Stimulated activated CD8-positive, alpha-beta memory T cell treated with anti-CD3 and anti-CD28 coated beads, Interleukin-12 subunit alpha, Interleukin-12 subunit beta, amount 100 ng/mL, for 4 hours (primary cell): Measurements from ENCODE around the gene SEC11A.
"Not testable (repeated sequence)": the region's sequence is repeated elsewhere in the genome, so short reads cannot be mapped to it uniquely, and the experiment has no call there.

Experiments used
- DNase-seq: peaks from one replicate; pipeline ENCODE4 v3.0.0-alpha.2; 2020; ENCODE audit warnings: low read depth

SEC11A gene

DNA sequence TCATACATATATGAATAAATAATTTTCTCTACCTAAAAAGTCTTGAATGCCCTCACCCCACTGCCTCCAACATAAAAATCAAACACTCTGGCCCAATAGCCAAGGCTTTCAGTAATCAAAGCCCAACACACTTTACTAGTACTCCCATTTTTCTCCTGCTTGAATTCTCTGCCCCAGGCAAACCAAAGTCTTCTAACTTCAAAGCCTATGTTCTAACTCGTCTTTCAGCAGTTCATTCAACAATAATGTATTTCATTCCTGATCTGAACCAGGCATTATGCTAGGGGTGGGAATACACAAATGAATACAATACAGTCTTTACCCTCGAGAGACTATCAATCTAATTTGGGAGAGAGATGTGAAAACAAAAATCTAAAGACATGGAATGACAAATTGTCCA, 21.1 kb upstream of the SEC11A start:
- no peak for DNase-seq

DNA sequence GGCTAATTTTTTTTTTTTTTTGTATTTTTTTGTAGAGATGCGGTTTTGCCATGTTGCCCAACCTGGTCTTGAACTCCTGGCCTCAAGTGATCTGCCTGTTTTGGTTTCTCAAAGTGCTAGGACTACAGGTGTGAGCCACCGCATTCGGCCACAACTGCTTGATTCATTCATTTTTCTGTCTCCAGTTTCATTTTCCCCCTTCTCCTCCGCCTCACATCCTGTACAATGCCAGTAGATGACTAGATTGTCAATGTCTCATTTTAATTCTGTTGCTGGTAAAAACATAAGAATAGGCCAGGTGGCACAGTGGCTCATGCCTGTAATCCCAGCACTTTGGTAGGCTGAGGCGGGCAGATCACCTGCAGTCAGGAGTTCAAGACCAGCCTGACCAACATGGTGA, 20.4 kb upstream of the SEC11A start:
- no peak for DNase-seq

DNA sequence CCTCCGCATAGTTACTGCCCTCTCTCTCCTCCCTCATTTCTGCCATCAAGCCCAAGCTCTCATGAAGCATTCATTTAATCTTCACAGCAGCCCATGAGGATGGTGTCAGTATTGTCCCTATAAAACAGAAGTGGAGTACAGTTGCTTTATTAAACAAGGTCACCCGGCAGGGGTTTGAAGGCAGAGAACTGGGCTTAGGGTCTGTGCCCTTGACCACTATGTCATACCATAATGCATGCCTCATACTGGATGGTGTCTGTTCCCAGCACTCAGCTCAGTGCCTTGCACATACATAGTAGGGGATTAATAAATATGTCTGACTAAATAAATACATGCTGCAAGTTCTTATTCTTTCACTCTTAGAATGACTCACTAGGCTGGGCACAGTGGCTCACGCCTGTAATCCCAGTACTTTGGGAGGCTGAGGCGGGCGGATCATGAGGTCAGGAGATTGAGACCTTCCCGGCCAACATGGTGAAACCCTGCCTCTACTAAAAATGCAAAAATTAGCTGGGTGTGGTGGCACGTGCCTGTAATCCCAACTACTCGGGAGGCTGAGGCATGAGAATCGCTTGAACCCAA, 19.6 kb upstream of the SEC11A start:
- not testable (repeated sequence) for DNase-seq

DNA sequence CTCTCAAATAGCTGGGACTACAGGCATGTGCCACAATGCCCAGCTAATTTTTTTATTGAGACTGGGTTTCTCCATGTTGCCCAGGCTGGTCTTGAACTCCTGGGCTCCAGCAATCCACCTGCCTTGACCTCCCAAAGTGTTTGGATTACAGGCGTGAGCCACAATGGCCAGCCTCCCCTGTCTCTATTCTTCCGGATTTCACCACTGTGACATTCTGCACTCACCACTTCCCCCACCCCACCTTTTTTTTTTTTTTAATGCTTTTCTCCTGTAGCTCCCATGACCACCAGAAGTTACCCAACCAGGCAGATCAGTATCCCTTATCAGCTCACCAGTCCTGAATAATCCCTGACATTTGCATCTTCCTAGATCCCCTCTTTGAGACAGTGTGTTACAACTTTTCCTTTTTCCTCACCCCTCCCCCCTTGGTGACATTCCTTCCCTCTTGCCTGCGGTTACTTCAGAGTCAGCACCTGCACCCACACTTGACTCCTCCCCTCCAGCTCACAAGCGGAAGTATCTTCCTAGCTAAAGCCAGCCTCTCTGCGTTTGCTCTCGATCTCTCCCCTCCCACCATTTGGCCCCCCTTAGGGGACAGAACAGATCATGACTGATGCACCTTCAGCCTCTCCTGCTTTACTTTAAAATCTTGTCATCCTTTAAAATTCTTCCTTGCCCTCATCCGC, 19.0 kb upstream of the SEC11A start:
- peak; percentile 40 for DNase-seq

DNA sequence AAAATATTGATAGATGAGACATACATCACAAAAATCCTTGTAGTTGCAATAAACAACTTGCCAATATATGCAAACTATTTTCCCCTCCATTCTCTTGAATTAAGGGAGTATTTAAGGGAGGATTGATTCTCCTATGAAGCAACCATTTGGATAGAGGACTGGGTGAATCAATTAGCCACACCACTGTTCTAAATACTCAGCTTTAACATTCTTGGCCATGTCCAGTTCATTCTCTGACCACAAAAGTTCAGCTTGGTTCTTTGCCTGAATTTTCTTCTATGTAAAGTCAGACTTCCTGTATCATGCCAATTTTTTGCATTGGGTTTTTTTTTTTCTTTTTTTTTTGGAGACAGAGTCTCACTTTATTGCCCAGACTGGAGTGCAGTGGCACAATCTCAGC, 15.8 kb upstream of the SEC11A start:
- DNase-seq = no peak

DNA sequence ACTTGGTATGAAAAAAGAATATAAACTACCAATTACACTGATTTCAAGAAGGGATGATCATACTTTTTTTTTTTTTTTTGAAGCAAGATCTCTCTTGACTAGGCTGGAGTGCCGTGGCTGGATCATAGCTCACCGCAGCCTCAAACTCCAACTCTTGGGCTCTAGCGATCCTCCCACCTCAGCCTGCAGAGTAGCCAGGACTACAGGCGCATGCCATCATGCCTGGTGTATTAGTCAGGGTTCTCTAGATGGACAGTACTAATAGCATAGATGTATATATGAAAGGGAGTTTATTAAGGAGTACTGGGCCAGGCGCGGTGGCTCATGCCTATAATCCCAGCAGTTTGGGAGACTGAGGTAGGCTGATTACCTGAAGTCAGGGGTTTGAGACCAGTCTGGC, 11.5 kb upstream of the SEC11A start:
- no peak for DNase-seq

DNA sequence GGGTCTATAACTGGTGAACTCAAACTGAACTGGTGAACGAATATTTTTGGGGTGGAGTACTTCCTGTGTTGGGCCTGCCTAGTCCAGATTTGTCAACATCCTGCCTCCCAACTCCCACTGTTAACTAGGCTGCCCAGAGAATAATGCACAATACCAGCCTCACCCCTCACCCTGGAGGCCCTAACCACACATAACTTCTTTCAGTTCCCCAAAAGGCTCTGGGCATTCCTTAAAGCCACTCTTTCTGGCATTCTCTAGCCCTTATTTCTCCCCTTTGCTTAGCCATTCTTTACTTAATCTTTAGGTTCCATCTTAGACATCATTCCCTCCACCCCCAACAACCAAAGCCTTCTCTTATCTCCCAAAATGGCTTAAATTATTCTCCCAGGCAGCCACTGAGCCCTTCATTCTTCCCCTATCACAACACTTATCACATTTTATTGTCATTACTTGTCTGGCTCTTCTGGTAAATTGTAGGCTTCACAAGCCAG, 9.1 kb upstream of the SEC11A start:
- no peak for DNase-seq

DNA sequence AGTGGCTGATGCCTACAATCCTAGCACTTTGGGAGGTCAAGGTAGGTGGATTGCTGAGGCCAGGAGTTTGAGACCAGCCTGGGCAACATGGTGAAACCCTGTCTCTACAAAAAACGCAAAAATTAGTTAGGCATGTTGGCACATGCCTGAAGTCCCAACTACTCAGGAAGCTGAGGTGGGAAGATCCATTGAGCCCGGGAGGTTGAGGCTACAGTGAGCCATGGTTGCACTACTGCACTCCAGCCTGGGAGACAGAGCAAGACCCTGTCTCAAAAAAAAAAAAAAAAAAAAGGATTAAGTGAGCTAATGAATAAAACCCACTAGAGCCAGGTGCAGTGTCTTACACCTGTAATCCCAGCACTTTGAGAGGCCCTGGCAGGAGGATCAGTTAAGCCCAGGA, 6.7 kb upstream of the SEC11A start:
- no peak for DNase-seq

DNA sequence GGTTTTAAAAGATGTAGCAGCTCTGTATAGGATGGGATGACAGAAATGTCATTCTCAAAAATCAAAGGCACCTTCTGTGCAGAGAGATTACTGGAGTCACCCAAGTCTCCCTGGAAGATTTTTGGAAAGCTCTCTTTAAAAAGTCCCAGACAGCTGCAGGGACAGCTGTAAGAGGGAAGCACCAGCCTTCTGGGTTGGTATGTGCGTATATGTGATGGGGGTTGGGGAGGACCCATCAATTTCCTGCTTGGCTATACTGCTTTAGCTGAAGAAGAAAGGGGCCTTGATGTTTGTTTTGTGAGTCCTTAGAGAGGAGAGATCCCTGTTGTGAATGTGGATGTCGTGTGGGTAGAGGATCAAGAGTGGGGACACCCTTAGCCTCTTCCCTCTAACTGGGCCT, 5.4 kb upstream of the SEC11A start:
- no peak for DNase-seq

DNA sequence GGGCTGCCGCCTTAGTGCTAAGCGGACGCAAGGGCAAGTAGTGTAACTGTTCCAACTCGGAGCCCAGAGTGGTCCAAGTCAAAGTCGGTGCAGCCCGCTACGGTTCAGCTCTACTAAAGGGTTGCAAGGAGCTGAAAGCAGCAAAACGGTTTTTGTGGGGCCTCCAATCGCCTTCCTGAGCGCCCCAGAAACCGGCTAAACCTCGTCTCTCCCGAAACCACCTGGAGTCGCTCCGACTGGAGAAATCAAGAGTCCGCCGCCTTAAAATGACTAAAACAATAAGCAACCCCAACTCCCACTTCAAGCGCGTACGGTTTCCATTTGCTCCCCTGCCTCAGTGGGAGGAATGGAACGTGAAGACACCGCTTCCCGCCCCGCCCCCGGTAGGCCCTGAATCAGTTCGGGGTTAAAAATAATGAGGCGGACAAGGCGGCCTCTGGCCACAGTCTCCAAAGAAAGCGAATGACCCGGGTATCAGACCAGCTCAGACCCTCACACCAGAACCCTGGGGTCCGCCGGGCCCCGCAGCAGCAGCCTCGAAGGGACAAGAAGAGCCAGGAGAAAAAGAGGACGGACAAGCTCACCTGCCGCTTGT, 401 bp downstream of the SEC11A start:
- no peak for DNase-seq

DNA sequence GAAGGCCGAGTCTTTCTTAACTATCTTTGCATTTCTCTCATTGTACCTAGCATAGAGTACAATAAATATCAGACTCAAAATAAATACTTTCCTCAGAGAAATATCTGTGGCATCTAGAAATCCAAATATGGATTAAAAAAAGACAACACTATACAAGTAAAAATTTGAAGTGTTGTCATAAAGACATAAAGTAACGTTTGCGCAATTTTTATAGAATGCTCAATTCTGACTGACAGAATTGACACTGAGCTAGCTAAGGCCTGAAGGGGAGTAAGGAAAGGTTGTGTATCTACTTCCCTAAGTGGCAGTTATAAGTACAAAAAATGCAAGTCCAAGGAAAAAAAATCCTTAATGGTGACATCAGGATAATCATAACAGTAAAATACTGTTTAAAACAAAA, 1.1 kb downstream of the SEC11A start:
- DNase-seq = no peak

DNA sequence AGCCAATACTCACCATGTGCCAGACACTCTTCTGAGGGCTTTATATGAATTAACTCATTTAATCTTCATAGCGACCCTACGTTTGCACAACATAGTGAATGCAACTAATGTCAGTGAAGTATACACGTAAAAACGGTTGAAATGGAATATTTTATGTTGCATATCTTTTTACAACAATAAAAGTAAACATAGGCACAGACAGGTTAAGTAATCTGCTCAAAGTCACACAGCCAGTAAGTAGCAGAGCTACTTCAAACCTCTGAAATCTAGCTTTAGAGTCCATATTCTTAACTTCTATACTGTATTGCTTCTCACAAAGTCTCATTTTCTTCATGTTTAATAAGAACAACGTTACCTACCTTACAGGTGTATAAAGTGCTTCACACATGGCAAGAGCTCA, 1.6 kb downstream of the SEC11A start:
- no peak for DNase-seq

DNA sequence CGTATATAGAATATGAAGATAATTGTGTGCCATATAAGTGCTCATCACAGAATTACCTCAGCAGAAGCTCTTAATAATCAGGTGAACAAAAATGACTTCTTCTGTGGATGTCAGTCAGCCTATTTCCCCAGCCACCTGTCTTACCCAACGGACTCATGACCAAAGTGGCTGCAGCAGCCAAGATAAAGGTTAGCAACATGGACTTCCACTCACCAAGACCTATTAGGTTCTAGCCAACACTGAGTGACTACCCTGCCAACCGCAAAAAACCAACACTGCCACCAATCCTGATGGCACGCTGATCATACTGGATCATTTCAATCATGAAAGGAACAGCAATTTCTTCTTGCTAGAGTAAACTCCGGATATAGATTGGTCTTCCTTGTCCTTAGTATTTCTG, 12.1 kb downstream of the SEC11A start:
- no peak for DNase-seq

DNA sequence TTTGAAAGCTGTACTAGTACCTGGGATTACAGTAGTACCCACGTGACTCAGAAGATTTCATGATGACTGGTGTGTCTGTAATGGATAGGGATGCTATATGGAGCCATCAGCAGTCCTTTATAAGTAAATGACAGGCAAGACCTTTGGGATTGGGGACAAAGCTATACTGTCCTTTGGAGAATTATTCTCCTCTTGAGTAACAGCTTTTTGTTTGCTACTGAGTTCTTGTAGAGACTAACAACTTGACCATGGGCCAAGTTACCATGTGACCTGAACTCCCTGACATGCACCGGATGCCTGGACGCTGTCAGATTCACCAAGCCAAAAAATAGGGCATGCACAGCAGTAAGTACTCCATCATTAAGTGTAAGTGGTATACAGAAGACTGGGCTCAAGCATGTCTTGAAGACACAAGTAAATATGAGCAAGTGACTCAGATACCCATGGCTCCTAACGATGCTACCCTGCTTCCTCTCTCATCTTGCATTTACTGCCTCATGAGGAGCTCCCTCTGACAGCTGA, 12.9 kb downstream of the SEC11A start:
- no peak for DNase-seq

DNA sequence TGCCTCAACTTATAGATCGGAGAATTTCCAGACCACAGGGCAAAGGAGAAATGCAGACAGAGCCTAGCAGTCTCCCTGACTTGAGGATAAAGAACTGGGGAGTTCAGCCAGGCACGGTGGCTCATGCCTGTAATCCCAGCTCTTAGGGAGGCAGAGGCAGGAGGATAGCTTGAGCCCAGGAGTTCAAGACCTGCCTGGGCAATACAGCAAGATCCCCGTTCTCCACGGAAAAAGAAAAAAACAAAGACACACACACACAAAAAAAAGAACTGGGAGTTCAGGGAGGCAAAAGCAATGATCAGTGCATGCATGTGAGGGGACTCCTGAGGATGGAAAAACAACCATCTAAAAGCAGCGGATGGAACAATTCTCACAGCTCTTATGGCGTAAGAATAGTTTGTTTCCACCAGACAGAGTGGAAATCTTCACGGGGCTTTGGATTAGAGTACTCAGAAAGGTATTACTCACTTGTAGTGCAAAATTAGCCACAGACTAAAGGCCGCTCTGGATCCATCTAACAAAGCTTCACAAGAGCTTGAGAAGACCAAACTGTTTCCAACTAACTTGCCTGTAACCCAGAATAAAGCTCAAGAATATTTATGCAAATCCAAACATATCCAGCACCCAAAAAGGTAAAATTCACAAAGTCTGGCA, 16.3 kb downstream of the SEC11A start:
- DNase-seq = no peak

DNA sequence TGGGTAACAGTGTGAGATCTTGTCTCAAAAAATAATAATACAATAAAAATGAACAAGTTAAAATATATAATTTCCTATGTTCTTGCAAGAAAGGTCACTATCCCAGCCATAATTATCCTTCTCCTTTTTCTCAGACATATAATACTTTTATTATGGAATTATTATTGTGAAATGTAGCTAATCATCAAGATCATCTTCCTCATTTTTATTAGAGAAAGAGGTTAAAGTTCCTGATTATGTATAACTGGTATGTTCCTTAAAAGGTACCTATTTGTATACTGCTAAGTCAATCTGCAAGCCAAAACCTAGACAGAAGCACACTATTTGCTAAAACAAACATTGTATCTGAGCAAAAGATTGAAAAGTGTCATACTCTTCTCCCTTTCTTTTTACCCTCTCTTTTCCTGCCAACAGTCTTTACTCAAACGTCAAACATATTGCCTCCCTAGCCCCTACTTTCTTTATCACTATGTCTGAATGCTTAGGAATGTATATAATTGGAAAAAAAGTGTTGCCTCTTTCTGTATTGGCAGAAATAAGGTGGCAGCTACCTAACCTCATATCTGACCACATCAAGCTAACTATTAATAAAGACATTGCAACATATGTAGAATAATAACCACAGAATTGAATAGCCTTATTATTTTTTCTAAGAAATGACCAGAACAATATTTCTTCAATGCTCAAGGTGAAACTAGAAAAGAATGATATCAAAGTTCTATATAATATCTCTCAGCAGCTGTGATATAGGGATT, 18.5 kb downstream of the SEC11A start:
- DNase-seq = no peak

DNA sequence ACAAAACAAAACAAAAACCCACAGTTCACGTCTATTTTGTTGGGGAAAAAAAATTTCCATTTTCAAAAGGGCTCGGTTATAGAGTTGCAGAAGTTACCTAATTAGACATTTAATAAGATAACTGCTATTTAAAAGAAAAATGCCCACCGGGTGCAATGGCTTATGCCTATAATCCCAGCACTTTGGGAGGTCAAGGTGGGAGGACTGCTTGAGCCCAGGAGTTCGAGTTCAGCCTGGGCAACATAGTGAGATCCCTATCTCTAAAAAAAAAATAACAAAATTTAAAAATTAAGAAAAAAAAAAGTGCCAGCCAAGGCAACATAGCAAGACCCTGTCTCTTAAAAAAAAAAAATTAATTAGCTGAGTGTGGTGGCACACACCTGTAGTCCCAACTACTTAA, 19.2 kb downstream of the SEC11A start:
- DNase-seq = no peak

DNA sequence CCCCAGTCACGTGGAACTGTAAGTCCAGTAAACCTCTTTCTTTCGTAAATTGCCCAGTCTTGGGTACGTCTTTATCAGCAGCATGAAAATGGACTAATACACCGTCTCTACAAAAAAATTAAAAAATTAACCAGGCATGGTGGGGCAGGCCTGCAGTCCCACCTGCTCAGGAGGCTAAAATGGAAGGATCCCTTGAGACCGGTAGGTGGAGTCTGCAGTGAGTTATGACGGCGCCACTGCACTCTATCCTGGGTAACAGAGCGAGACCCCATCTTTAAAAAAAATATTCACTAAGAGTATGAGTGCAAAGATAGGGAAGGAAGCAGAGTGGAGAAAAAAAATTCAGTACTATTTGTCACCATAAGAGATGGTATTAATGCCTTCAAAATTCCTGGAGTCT, 25.6 kb downstream of the SEC11A start:
- DNase-seq = no peak

DNA sequence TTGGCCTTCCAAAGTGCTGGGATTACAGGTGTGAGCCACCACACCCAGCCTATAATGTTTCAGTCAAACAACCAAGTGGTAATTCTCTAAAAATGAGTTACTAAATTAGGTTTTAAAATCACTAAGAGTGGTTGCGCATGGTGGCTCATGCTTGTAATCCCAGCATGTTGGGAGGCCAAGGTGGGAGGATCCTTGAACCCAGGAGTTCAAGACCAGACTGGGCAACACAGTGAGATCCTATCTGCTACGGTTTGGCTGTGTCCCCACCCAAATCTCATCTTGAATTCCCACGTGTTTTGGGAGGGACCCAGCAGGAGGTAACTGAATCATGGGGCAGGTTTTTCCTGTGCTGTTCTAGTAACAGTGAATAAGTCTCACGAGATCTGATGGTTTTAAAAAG, 26.1 kb downstream of the SEC11A start:
- DNase-seq = no peak

DNA sequence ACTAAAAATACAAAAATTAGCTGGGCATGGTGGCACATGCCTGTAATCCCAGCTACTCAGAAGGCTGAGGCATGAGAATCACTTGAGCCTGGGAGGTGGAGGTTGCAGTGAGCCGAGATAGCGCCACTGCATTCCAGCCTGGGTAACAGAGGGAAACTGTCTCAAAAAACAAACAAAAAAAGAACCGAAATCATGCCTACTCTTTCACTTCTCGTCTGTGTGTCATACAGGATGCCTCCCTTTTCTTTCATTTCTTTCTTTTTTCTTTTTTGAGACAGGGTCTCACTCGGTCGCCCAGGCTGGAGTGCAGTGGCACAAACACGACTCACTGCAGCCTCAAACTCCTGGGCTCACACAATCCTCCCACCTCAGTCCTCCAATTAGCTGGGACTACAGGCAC, 29.5 kb downstream of the SEC11A start:
- DNase-seq = not testable (repeated sequence)

DNA sequence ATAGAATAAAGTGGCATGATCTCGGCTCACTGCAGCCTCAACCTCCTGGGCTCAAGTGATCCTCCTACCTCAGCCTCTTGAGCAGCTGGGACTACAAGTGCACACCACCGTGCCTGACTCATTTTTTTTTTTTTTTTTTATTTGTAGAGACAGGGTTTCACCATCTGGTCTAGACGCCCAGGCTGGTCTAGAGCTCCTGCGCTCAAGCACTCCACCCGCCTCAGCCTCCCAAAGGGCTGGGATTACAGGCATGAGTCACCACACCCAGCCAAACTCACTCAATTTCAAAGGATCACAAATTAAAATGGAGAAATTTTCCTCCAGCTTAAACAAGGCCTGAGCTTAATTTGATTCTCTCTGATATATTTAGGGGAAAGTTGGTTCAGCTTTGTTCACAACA, 30.6 kb downstream of the SEC11A start:
- no peak for DNase-seq

DNA sequence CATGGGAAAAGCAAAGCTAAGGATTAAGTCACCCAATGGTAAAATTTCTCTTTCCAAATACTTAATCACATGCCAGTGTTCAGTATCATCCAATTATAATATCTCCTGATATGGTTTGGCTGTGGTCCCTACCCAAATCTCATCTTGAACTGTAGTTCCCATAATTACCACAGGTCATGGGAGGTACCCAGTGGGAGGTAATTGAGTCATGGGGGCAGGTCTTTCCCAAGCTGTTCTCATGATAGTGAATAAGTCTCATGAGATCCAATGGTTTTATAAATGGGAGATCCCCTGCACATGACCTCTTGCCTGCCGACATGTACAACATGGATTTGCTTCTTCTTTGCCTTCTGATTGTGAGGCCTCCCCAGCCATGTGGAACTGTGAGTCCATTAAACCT, 31.8 kb downstream of the SEC11A start:
- no peak for DNase-seq
